KOPT-K1 (cell line): ENCODE results near the gene PCOLCE2.

ENCODE experiments used
- H3K27ac ChIP-seq: fragments of 200-600 bp; sonication (generic); 2 replicates; pipeline ENCODE4 v1.5.1; 2016; ENCODE audit warnings: antibody characterized with exemption, mild to moderate bottlenecking, low read depth, low read length; ENCODE audit not compliant: poor library complexity, severe bottlenecking
- H3K36me3 ChIP-seq: fragments of 200-600 bp; sonication (generic); 2 replicates; pipeline ENCODE4 v1.5.1; 2017; ENCODE audit warnings: antibody characterized with exemption, mild to moderate bottlenecking, low read length, moderate library complexity; ENCODE audit not compliant: insufficient read depth
- H3K9me3 ChIP-seq: fragments of 200-600 bp; sonication (generic); 2 replicates; pipeline ENCODE4 v1.5.1; 2017; ENCODE audit warnings: antibody characterized with exemption, low read length, mild to moderate bottlenecking; ENCODE audit not compliant: insufficient read depth, poor library complexity, severe bottlenecking

The PCOLCE2 gene

GRCh38 chr3:142818651-142819050 is 70.2 kb downstream of the PCOLCE2 start:
- Histone ChIP-seq H3K27ac (no peak overlapping the region), H3K36me3 (no peaks in the 10 kb centered on the region), H3K9me3 (no peaks in the 10 kb centered on the region)

- Histone ChIP-seq H3K9me3 (no peaks in the 10 kb centered on the region), H3K27ac (no peak overlapping the region), H3K36me3 (no peaks in the 10 kb centered on the region)
Measured at GRCh38 chr3:142817897-142818296, 71.0 kb downstream of the PCOLCE2 start.

DNA sequence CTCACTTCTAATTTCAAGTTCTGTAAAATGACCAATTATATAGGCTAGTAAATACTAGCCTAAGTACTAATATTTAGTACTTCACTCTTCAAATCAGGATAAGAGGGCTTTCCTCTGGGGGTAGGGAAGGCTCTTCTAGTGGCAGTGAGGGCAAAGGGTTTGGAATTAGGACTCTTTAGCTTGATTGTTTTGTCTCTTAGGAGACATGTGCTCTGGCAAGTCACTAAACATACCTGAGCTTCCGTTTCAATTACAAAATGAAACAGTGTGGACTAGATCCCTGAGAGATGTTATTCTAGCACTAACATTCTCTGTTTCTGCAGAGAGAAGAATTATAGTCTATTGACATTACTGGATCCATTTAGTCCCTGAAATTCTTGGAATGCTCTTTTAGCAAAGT is 71.5 kb downstream of the PCOLCE2 start:
- H3K36me3 ChIP-seq = no peaks in the 10 kb centered on the region
- no peak overlapping the region for H3K27ac ChIP-seq
- H3K9me3 ChIP-seq = no peaks in the 10 kb centered on the region

GRCh38 chr3:142815803-142816202 is 73.1 kb downstream of the PCOLCE2 start:
- Histone ChIP-seq H3K36me3 (no peaks in the 10 kb centered on the region), H3K9me3 (no peaks in the 10 kb centered on the region), H3K27ac (no peak overlapping the region)

DNA sequence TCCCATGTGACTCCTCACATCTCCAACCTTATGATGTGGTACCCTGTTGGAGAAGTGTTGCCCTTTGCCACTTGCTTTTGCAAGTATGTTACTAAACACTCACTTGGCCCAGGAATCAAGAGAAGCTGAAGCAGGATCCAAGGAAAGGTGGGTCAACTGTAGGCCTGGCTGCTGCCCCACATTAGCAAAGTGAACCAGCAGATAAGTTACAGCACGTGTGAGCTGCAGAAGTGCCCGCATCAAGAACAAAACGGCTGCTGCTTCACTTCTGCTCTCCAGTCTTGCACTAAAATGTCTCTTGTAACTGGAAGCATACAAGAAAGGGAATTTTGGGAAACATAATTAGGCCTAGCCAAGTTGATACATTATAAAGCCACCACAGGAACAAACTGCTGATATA is 79.6 kb downstream of the PCOLCE2 start:
- H3K9me3 ChIP-seq = no peaks in the 10 kb centered on the region
- H3K36me3 ChIP-seq = no peaks in the 10 kb centered on the region
- H3K27ac ChIP-seq = no peak overlapping the region

- Histone ChIP-seq H3K27ac (no peak overlapping the region), H3K9me3 (no peaks in the 10 kb centered on the region), H3K36me3 (no peaks in the 10 kb centered on the region)
Measured at GRCh38 chr3:142808103-142808917, 80.6 kb downstream of the PCOLCE2 start.

DNA sequence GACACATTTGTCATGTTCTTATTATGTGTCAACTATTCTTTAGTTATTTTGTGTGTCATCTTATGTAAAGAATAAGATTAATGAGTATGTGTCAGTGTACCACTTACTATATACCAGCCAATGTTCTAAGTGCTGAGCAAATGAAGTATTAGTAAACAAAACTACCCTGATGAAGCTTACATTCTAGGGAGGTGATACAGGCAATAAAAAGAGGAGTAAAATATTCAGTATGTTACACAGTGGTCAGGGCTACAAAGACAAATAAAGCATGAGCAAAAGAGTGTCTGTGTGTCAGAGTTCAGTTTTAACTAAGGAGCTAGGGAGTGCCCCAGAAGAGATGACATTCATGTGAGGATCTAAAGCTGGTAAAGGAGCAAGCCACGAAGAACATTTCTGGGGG is 86.0 kb downstream of the PCOLCE2 start:
- H3K9me3 ChIP-seq = no peaks in the 10 kb centered on the region
- no peaks in the 10 kb centered on the region for H3K36me3 ChIP-seq
- no peak overlapping the region for H3K27ac ChIP-seq

DNA sequence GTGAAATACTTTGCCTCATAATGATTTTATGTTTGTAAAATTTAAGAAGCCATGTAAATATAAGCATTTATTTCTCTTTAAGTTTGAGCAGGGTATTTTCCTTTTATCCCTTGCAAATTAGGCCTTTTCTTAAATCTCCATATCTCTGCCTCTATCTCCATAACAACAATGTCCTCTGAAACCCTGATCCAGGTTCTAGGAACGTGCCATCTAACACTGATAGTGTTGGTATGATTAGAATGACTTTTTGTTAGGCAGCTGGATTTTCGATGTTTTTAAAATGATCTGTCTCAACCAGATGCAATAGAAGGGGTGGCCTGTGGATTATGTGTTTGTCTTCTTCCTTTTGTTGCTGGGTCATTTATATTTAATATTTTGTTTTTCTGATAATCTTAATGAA is 87.1 kb downstream of the PCOLCE2 start:
- no peaks in the 10 kb centered on the region for H3K36me3 ChIP-seq
- H3K27ac ChIP-seq = no peak overlapping the region
- H3K9me3 ChIP-seq = no peaks in the 10 kb centered on the region

- H3K27ac ChIP-seq = no peak overlapping the region
- no peaks in the 10 kb centered on the region for H3K36me3 ChIP-seq
- no peaks in the 10 kb centered on the region for H3K9me3 ChIP-seq
Measured at GRCh38 chr3:142796823-142797222, 92.1 kb downstream of the PCOLCE2 start.

DNA sequence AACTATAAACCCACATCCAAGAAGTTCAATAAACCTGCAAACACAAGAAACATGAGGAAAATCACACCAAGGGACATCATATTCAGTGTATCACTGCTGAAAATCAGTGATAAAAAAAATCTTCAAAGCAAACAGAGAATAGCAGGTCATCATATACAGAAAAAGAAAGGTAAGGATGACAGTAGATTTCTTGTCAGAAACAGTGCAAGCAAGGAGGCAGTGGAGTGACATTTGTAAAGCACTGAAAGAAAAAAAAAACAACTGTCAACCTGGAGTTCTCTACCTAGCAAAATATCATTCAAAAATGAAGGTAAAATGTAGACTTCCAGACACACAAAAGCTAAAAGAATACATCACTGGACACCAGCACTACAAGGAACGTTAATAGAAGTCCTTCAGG is 93.6 kb downstream of the PCOLCE2 start:
- Histone ChIP-seq H3K36me3 (no peaks in the 10 kb centered on the region), H3K9me3 (no peaks in the 10 kb centered on the region), H3K27ac (no peak overlapping the region)

GRCh38 chr3:142794508-142794907 is 94.4 kb downstream of the PCOLCE2 start:
- Histone ChIP-seq H3K27ac (no peak overlapping the region), H3K36me3 (no peaks in the 10 kb centered on the region), H3K9me3 (no peaks in the 10 kb centered on the region)

GRCh38 chr3:142787719-142788118 is 101.2 kb downstream of the PCOLCE2 start:
- no peak overlapping the region for H3K27ac ChIP-seq
- no peaks in the 10 kb centered on the region for H3K9me3 ChIP-seq
- no peaks in the 10 kb centered on the region for H3K36me3 ChIP-seq

DNA sequence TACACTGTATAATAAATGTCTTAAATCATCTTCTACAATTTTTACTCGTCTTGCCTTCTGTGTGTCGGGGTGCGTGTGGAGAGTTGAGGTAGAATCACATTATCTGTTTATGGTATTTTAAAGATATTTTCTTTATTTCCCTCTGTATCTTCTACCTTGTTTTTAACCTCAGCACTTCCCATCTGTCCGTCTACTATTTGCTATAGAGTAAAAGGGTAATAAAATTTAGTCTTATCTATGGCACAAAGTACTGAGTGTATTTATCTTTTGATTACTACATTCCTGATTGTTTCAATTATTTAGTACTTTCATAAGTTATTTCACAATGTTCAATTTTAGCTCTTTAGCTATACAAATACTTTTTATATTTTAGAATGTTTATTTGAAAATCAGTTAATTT is 102.9 kb downstream of the PCOLCE2 start:
- Histone ChIP-seq H3K36me3 (no peaks in the 10 kb centered on the region), H3K9me3 (no peaks in the 10 kb centered on the region), H3K27ac (no peak overlapping the region)

- Histone ChIP-seq H3K27ac (no peak overlapping the region), H3K9me3 (no peaks in the 10 kb centered on the region), H3K36me3 (no peaks in the 10 kb centered on the region)
Measured at GRCh38 chr3:142784228-142784627, 104.7 kb downstream of the PCOLCE2 start.

GRCh38 chr3:142782616-142783015 is 106.3 kb downstream of the PCOLCE2 start:
- H3K9me3 ChIP-seq = no peaks in the 10 kb centered on the region
- H3K27ac ChIP-seq = no peak overlapping the region
- H3K36me3 ChIP-seq = no peaks in the 10 kb centered on the region

DNA sequence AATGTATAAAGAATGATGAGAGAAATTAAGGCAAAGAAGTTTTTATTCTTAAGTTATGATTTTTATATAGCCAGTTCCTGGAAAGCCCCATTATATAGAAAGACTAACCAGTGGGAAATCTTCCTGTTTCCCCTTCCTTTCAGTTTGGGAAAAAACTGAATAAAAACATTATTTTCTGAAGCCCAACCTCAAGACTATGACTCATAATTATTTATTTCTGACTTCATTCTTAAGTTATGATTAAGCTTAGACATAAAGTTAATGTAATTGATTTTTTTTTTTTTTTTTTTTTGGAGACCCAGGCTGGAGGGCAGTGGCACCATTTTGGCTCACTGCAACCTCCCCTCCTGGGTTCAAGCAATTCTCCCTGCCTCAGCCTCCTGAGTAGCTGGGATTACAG is 109.3 kb downstream of the PCOLCE2 start:
- Histone ChIP-seq H3K36me3 (no peaks in the 10 kb centered on the region), H3K9me3 (no peaks in the 10 kb centered on the region), H3K27ac (no peak overlapping the region)
